GM12878 (cell line): ENCODE measurements around the gene LY6G5C.

ENCODE experiments used
- CTCF ChIP-seq, 3 experiments: IDR thresholded peaks in 2 of 3; conservative IDR thresholded peaks in 1 of 3; 2 replicates each; pipeline ENCODE4 v1.5.1; 2011; ENCODE audit warnings: low read depth in 3 of 3, low read length in 3 of 3, mild to moderate bottlenecking in 3 of 3, control low read depth in 2 of 3, moderate library complexity in 2 of 3, inconsistent platforms in 1 of 3, mixed read lengths in 1 of 3; ENCODE audit not compliant: control insufficient read depth in 2 of 3, insufficient read depth in 1 of 3; ENCODE audit errors: extremely low read depth in 1 of 3
- DPF2 ChIP-seq: fragments of 450-650 bp; IDR thresholded peaks from 2 replicates; pipeline ENCODE4 v1.6.1; 2017; ENCODE audit warnings: mild to moderate bottlenecking
- GABPA ChIP-seq: IDR thresholded peaks from 2 replicates; pipeline ENCODE4 v1.6.1; 2014; ENCODE audit warnings: antibody characterized with exemption, low read depth, mild to moderate bottlenecking, inconsistent platforms
- RAD21 ChIP-seq: IDR thresholded peaks from 2 replicates; pipeline ENCODE4 v1.6.1; 2011; ENCODE audit warnings: mild to moderate bottlenecking, low read depth, low read length, moderate library complexity; ENCODE audit not compliant: insufficient read depth

- TF ChIP-seq RAD21 (no peak), DPF2 (no peak), GABPA (no peak), CTCF (IDR thresholded peaks at IDR 0.05 in 2 of 3, conservative IDR thresholded peaks at IDR 0.05 in 1 of 3; ENCODE audit: control insufficient read depth in 2 of 3, extremely low read depth in 1 of 3, insufficient read depth in 1 of 3, low read depth in 3 of 3, low read length in 3 of 3) (no peak)
Measured at GRCh38 chr6:31721351-31722020, 40.6 kb upstream of the LY6G5C start, which contains the start of gene LY6G6C.
